ENCODE data around the gene TRAF6. TPM values are rescaled to one million over a fixed set of nuclear protein-coding genes. Genes with fewer than 3 reads are reported as not detected.
A peak's percentile ranks its signal among the peaks of the same experiment; 100 is the strongest.

Gene TRAF6
- total and polyA plus RNA-seq, 2 of the 13 experiments (the other 11 are each of a cell fraction or from before 2014, with no cell fraction given), result 3.3 to 5.9 TPM

- Histone ChIP-seq H3K9ac (ENCODE audit: insufficient read depth, low read depth, low read length) (no peak overlapping the region), H3K36me3 (replicated peaks in 1 of 2; ENCODE audit: control insufficient read depth in 1 of 2, insufficient read depth in 2 of 2, low read length in 2 of 2) (no peaks in the 10 kb centered on the region), H3K79me2 (ENCODE audit: insufficient read depth, low read length) (no peaks in the 10 kb centered on the region), H3K9me3 (ENCODE audit: low read length) (no peaks in the 10 kb centered on the region), H3K4me2 (ENCODE audit: low read depth, low read length) (no peak overlapping the region), H2AFZ (ENCODE audit: low read length) (no peak overlapping the region), H3K27me3 (ENCODE audit: control insufficient read depth in 1 of 2, insufficient read depth in 2 of 2, low read length in 2 of 2) (no peaks in the 10 kb centered on the region), H3K4me1 (ENCODE audit: insufficient read depth, low read length) (no peaks in the 10 kb centered on the region), H3K4me3 (replicated peaks in 1 of 3; ENCODE audit: insufficient read depth in 1 of 3, low read depth in 2 of 3, low read length in 3 of 3) (no peak overlapping the region), H3K27ac (ENCODE audit: extremely low read length, insufficient read depth, low read length) (no peak overlapping the region), H4K20me1 (ENCODE audit: insufficient read depth, low read length) (no peaks in the 10 kb centered on the region)
- ChIA-PET CTCF (ENCODE audit: low intra/inter-chr PET ratio, low total read pairs) (no interaction called here), POLR2A (no interaction called here)
- no TSS peak for BruUV-seq (replicated peaks)
- ATAC-seq, result no peak
- in situ Hi-C loops (cut with HindIII; ENCODE audit: extremely low pct_ligation_motif_present, low pct_unique_long_range_greater_than_20kb) (no loop called here), intact Hi-C loops (cut with micrococcal nuclease; ENCODE audit: unreplicated experiment) (no loop called here)
- TF ChIP-seq FOSL1 (CRISPR knock-in tag; IDR thresholded peaks at IDR 0.05; ENCODE audit: borderline replicate concordance) (no peak), SNAI1 (CRISPR knock-in tag; IDR thresholded peaks at IDR 0.05; ENCODE audit: borderline replicate concordance) (no peak), AGO2 (optimal IDR thresholded peaks at IDR 0.05; ENCODE audit: low read depth, low read length) (no peak), PRPF4 (IDR thresholded peaks at IDR 0.05; ENCODE audit: low read depth, low read length, poor library complexity, severe bottlenecking) (no peak), ZNF326 (CRISPR knock-in tag; IDR thresholded peaks at IDR 0.05; ENCODE audit: borderline replicate concordance) (no peak), ETV5 (CRISPR knock-in tag; IDR thresholded peaks at IDR 0.05; ENCODE audit: borderline replicate concordance) (no peak)
- TF ChIP-seq, protein P1, sequence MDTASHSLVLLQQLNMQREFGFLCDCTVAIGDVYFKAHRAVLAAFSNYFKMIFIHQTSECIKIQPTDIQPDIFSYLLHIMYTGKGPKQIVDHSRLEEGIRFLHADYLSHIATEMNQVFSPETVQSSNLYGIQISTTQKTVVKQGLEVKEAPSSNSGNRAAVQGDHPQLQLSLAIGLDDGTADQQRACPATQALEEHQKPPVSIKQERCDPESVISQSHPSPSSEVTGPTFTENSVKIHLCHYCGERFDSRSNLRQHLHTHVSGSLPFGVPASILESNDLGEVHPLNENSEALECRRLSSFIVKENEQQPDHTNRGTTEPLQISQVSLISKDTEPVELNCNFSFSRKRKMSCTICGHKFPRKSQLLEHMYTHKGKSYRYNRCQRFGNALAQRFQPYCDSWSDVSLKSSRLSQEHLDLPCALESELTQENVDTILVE (CRISPR knock-in tag; IDR thresholded peaks at IDR 0.05), result no peak
- FAIRE-seq, result no peak
- DNase-seq (ENCODE audit: low spot score), result no peak
- whole genome bisulfite sequencing (ENCODE audit: low lambda C conversion rate), result 15% methylated on average over 8 of the region's 8 CpGs
These were observed 23.0 kb upstream of the TRAF6 start for GRCh38 chr11:36532941-36533601.

GRCh38 chr11:36530840-36531239, 20.8 kb upstream of the TRAF6 start:
- Histone ChIP-seq H3K9me3 (ENCODE audit: low read length) (no peaks in the 10 kb centered on the region), H3K4me3 (replicated peaks in 1 of 3; ENCODE audit: insufficient read depth in 1 of 3, low read depth in 2 of 3, low read length in 3 of 3) (no peak overlapping the region), H4K20me1 (ENCODE audit: insufficient read depth, low read length) (no peaks in the 10 kb centered on the region), H3K4me2 (ENCODE audit: low read depth, low read length) (no peak overlapping the region), H3K27ac (ENCODE audit: extremely low read length, insufficient read depth, low read length) (no peak overlapping the region), H3K79me2 (ENCODE audit: insufficient read depth, low read length) (no peaks in the 10 kb centered on the region), H3K9ac (ENCODE audit: insufficient read depth, low read depth, low read length) (no peak overlapping the region), H2AFZ (ENCODE audit: low read length) (no peak overlapping the region), H3K27me3 (ENCODE audit: control insufficient read depth in 1 of 2, insufficient read depth in 2 of 2, low read length in 2 of 2) (no peaks in the 10 kb centered on the region), H3K4me1 (ENCODE audit: insufficient read depth, low read length) (no peaks in the 10 kb centered on the region), H3K36me3 (replicated peaks in 1 of 2; ENCODE audit: control insufficient read depth in 1 of 2, insufficient read depth in 2 of 2, low read length in 2 of 2) (no peaks in the 10 kb centered on the region)
- TF ChIP-seq FOXA3 (CRISPR knock-in tag; IDR thresholded peaks at IDR 0.05), result no peak
- TF ChIP-seq ATF7 (IDR thresholded peaks at IDR 0.05), result peak; percentile 43; the same call in 1 of the 2 replicates
- TF ChIP-seq ATF7 (CRISPR knock-in tag; IDR thresholded peaks at IDR 0.05), result no peak
- no peak for ATAC-seq
- intact Hi-C loops (cut with micrococcal nuclease; ENCODE audit: unreplicated experiment) (no loop called here), in situ Hi-C loops (cut with HindIII; ENCODE audit: extremely low pct_ligation_motif_present, low pct_unique_long_range_greater_than_20kb) (no loop called here)
- ChIA-PET POLR2A (no interaction called here), CTCF (ENCODE audit: low intra/inter-chr PET ratio, low total read pairs) (no interaction called here)
- no peak for DNase-seq (ENCODE audit: low spot score)
- no TSS peak for BruUV-seq (replicated peaks)
- FAIRE-seq, result no peak

All from HepG2 (cell line).